ENCODE data around the gene RNF223.

Gene RNF223

DNA sequence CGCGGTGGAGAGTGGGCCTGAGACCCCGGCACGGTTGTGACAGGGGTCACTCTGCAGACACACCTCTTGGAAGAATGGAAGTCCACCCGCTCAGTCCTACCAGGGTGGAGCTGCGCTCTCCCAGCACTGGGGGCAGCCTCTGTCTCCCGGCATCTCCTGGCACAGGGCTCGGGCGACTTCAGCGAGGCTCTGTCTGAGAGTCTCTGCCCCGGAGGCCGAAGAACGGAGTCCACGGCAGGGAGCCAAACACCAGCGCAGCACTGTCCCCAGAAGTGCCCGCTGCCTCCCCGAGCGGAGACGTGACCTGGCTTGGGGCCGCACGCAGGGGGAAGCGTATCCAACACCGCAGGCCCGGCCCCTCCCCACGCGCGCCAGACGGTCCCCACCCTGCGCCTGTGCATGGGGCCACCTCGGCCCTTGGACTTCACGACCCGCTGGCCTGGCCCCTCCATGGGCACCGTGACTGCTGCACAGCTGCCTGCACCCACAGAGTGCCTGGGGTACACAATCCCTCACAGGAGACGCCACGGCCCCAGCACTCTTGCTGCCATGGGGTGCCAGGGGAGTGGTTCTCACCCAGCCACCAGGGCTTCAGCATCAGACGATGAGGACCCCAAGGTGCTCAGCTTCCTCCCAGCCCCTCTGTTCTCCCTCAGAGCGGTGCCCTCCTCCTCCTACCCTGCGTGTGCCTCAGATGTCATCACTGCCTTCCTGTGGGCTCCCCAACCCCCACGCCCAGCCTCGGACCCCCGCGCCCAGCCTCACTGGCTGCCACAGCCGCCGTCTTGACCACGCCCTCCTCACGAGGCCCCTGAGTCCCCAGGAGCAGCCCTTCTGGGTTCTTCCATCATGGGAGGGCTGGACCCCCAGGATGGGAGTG, 14.9 kb upstream of the RNF223 start:
- TF ChIP-seq, protein P1, sequence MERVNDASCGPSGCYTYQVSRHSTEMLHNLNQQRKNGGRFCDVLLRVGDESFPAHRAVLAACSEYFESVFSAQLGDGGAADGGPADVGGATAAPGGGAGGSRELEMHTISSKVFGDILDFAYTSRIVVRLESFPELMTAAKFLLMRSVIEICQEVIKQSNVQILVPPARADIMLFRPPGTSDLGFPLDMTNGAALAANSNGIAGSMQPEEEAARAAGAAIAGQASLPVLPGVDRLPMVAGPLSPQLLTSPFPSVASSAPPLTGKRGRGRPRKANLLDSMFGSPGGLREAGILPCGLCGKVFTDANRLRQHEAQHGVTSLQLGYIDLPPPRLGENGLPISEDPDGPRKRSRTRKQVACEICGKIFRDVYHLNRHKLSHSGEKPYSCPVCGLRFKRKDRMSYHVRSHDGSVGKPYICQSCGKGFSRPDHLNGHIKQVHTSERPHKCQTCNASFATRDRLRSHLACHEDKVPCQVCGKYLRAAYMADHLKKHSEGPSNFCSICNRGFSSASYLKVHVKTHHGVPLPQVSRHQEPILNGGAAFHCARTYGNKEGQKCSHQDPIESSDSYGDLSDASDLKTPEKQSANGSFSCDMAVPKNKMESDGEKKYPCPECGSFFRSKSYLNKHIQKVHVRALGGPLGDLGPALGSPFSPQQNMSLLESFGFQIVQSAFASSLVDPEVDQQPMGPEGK (CRISPR knock-in tag; IDR thresholded peaks at IDR 0.05; ENCODE audit: borderline replicate concordance), result no peak
- TF ChIP-seq TOX (CRISPR knock-in tag; IDR thresholded peaks at IDR 0.05; ENCODE audit: borderline replicate concordance) (no peak), OSR1 (CRISPR knock-in tag; IDR thresholded peaks at IDR 0.05) (no peak), ESRRG (CRISPR knock-in tag; IDR thresholded peaks at IDR 0.05) (no peak), ZNF565 (CRISPR knock-in tag; conservative IDR thresholded peaks at IDR 0.05; ENCODE audit: low read depth) (no peak), BACH2 (CRISPR knock-in tag; IDR thresholded peaks at IDR 0.05; ENCODE audit: borderline replicate concordance) (no peak), ZC3H10 (CRISPR knock-in tag; IDR thresholded peaks at IDR 0.05) (no peak), CSDC2 (CRISPR knock-in tag; IDR thresholded peaks at IDR 0.05) (no peak), TCF4 (CRISPR knock-in tag; IDR thresholded peaks at IDR 0.05; ENCODE audit: borderline replicate concordance) (no peak), ZFP30 (CRISPR knock-in tag; IDR thresholded peaks at IDR 0.05) (no peak)
- TF ChIP-seq, protein P2, sequence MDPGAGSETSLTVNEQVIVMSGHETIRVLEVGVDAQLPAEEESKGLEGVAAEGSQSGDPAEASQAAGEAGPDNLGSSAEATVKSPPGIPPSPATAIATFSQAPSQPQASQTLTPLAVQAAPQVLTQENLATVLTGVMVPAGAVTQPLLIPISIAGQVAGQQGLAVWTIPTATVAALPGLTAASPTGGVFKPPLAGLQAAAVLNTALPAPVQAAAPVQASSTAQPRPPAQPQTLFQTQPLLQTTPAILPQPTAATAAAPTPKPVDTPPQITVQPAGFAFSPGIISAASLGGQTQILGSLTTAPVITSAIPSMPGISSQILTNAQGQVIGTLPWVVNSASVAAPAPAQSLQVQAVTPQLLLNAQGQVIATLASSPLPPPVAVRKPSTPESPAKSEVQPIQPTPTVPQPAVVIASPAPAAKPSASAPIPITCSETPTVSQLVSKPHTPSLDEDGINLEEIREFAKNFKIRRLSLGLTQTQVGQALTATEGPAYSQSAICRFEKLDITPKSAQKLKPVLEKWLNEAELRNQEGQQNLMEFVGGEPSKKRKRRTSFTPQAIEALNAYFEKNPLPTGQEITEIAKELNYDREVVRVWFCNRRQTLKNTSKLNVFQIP (CRISPR knock-in tag; IDR thresholded peaks at IDR 0.05; ENCODE audit: borderline replicate concordance, low read depth), result no peak

DNA sequence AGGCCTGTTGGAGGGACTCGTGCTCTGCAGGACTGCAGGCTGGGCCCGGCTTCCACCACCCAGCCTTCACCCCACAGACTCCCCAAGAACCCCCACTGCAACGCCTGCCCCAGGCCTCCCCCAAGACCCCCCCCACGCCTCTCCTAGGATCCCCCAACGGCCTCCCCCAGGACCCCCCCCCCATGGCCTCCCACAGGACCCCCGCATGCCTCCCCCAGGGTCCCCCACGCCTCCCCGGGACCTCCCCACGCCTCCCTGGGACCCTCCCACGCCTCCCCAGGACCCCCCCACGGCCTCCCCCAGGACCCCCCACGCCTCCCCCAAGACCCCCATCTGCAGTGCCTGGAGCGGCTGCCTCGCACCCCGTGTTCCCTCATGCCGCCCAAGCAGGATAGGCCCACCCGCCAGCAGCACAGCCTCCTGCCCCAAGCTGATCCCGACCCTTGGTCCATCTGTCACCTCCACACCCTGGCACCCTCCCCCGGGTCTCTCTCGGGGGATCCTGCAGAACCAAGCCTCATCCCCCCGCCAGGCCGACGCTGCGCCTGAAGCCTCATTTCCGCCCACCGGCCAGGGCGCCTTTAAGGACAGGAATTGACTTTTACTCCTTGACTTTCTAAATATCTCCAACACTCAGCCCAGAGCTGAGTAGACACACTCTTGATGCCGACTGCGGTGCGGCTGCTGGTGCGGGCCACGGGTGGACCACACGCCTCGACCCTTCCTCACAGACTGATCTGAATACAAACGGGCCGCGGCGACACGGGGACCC, 14.1 kb upstream of the RNF223 start:
- ATAC-seq, result no peak
- TF ChIP-seq SNAI2 (CRISPR knock-in tag; IDR thresholded peaks at IDR 0.05), result no peak
- no peak for TF ChIP-seq GLIS3 (CRISPR knock-in tag; IDR thresholded peaks at IDR 0.05)
- TF ChIP-seq, protein P3, sequence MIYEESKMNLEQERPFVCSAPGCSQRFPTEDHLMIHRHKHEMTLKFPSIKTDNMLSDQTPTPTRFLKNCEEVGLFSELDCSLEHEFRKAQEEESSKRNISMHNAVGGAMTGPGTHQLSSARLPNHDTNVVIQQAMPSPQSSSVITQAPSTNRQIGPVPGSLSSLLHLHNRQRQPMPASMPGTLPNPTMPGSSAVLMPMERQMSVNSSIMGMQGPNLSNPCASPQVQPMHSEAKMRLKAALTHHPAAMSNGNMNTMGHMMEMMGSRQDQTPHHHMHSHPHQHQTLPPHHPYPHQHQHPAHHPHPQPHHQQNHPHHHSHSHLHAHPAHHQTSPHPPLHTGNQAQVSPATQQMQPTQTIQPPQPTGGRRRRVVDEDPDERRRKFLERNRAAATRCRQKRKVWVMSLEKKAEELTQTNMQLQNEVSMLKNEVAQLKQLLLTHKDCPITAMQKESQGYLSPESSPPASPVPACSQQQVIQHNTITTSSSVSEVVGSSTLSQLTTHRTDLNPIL (CRISPR knock-in tag; IDR thresholded peaks at IDR 0.05; ENCODE audit: low read depth), result no peak
- no peak for TF ChIP-seq ZNF70 (CRISPR knock-in tag; IDR thresholded peaks at IDR 0.05)
- TF ChIP-seq ZC3H10 (CRISPR knock-in tag; IDR thresholded peaks at IDR 0.05), result no peak

More for the DNA sequence above, 14.9 kb upstream of the RNF223 start:
- no peak for ATAC-seq

DNA sequence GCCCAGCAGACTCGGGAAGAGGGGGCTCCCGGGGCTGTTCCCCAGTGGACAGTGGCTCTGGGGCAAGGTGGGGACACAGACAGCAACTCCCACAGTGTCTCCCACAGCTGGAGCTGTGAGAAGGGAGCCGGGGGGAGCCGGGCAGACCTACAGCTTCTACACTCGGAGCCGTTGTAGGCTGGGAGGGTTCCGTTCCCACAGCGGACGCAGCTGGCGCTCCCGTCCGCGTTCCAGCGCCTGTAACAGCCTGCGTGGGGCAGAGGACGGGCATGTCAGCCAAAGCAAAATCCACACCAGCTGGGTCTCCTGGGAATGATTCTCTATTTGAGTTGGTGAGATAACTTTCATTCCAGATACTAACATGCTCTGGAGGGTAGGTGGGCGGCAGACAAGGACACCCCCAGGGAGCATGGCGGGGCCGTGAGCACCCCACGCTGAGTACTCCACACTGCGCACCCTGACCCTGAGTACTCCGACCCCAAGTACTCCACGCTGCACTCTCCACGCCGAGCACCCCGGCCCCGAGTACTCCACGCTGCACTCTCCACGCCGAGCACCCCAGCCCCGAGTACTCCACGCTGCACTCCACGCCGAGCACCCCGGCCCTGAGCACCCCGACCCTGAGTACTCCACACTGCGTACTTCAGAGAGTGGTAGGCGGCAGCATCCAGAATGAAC, 13.4 kb upstream of the RNF223 start:
- ATAC-seq, result no peak
- TF ChIP-seq BACH2 (CRISPR knock-in tag; IDR thresholded peaks at IDR 0.05; ENCODE audit: borderline replicate concordance), result no peak
- TF ChIP-seq ZC3H10 (CRISPR knock-in tag; IDR thresholded peaks at IDR 0.05), result no peak

DNA sequence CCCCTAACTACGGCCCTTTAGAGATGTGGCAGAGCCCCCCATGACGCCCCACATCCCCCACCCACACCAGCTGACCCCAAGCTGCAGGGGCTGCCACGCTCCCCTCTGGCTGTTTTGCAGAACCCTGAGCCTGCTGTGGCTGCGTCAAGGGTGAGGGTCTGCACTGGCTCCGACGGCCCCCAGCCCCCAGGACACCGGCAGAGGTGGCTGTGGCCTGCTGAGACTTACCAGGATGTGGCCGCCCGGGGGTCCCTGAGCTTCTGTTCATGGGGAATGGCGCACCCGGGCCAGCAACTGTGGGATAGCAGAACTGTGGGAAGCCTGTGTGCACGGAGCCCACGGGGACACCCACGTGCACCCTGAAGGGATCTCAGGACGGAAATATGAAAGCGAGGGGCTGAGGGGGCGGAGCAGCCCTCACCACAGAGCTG, 12.8 kb upstream of the RNF223 start:
- ATAC-seq, result no peak
- TF ChIP-seq, protein P2 (CRISPR knock-in tag; IDR thresholded peaks at IDR 0.05; ENCODE audit: borderline replicate concordance, low read depth), result no peak

Data from SK-N-SH treated with all-trans-retinoic acid at 6 μM for 48 hours (cell line).